HCT116 (cell line): ENCODE measurements around the gene PNLDC1.

ENCODE experiments used
- CEBPB ChIP-seq: IDR thresholded peaks from 2 replicates; pipeline ENCODE4 v1.6.1; 2012; ENCODE audit warnings: low read depth
- EZH2 ChIP-seq: fragments of 200-600 bp; sonication (generic); IDR thresholded peaks from 2 replicates; pipeline ENCODE4 v1.6.1; 2017; ENCODE audit warnings: antibody characterized with exemption, mixed run types
- FOSL1 ChIP-seq: IDR thresholded peaks from 2 replicates; pipeline ENCODE4 v1.6.1; 2012; ENCODE audit warnings: low read depth
- POLR2A ChIP-seq: IDR thresholded peaks from 2 replicates; pipeline ENCODE4 v1.7.0; 2011; ENCODE audit warnings: borderline replicate concordance; ENCODE audit not compliant: insufficient read depth, insufficient read length; ENCODE audit errors: extremely low read depth
- RAD21 ChIP-seq: IDR thresholded peaks from 2 replicates; pipeline ENCODE4 v1.6.1; 2012; ENCODE audit warnings: low read depth, mild to moderate bottlenecking
- SP1 ChIP-seq: IDR thresholded peaks from 2 replicates; pipeline ENCODE4 v1.6.1; 2012; ENCODE audit warnings: low read depth
- ZFX ChIP-seq: fragments of 450-650 bp; IDR thresholded peaks from 2 replicates; pipeline ENCODE4 v1.6.1; 2017
- TF ChIP-seq, protein P1 (sequence below), 3 experiments: fragments of 200-600 bp in 1 of 3; sonication (generic) in 1 of 3; IDR thresholded peaks in 2 of 3; conservative IDR thresholded peaks in 1 of 3; 2 replicates each; pipeline ENCODE4 v1.5.1; 2012 to 2017; ENCODE audit warnings: low read depth in 2 of 3, low read length in 2 of 3, antibody characterized with exemption in 1 of 3, borderline replicate concordance in 1 of 3, control low read depth in 1 of 3, mild to moderate bottlenecking in 1 of 3, mixed read lengths in 1 of 3, mixed run types in 1 of 3, moderate library complexity in 1 of 3; ENCODE audit not compliant: insufficient read depth in 1 of 3
- TF ChIP-seq, protein P2 (sequence below): IDR thresholded peaks from 2 replicates; pipeline ENCODE4 v1.6.1; 2012; ENCODE audit warnings: low read depth

DNA sequence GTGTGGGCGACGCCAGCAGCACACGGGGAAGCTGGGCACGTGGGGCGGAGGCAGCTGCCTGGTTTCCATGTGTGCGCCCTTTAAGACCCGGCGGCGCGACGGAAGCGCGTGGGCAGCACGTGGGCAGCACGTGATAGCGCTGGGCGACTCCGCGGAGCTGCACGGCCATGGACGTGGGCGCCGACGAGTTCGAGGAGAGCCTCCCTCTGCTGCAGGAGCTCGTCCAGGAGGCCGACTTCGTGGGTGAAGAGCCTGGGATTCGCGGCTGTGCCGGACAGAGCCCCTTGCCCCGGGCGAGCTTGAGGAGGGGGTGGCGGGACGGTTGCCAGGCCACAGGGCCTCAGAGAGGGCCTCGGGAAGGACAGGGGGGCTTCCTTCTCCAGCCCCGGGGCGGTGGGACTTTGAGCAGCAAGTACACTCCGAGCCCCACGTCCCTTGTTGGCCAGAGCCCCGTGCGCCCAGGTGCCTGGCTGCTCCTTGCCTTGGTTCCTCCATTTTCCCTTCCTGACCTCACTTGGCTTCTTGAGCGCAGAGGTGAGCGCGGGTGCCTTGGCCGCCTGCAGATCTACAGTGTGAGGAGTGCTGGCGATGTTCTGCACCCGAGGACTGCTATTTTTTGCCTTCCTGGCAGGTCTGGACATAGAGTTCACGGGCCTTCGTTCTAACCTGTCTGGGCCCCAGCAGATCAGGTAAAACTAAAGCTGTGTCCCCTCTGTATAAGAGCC, at the start of gene PNLDC1:
- TF ChIP-seq EZH2 (no peak), CEBPB (no peak), SP1 (no peak), ZFX (no peak), RAD21 (no peak), POLR2A (no peak), FOSL1 (no peak)
- TF ChIP-seq, protein P1, sequence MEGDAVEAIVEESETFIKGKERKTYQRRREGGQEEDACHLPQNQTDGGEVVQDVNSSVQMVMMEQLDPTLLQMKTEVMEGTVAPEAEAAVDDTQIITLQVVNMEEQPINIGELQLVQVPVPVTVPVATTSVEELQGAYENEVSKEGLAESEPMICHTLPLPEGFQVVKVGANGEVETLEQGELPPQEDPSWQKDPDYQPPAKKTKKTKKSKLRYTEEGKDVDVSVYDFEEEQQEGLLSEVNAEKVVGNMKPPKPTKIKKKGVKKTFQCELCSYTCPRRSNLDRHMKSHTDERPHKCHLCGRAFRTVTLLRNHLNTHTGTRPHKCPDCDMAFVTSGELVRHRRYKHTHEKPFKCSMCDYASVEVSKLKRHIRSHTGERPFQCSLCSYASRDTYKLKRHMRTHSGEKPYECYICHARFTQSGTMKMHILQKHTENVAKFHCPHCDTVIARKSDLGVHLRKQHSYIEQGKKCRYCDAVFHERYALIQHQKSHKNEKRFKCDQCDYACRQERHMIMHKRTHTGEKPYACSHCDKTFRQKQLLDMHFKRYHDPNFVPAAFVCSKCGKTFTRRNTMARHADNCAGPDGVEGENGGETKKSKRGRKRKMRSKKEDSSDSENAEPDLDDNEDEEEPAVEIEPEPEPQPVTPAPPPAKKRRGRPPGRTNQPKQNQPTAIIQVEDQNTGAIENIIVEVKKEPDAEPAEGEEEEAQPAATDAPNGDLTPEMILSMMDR (IDR thresholded peaks at IDR 0.05 in 2 of 3, conservative IDR thresholded peaks at IDR 0.05 in 1 of 3; ENCODE audit: borderline replicate concordance in 1 of 3, insufficient read depth in 1 of 3, low read depth in 2 of 3, low read length in 2 of 3) = no peak
- TF ChIP-seq, protein P2, sequence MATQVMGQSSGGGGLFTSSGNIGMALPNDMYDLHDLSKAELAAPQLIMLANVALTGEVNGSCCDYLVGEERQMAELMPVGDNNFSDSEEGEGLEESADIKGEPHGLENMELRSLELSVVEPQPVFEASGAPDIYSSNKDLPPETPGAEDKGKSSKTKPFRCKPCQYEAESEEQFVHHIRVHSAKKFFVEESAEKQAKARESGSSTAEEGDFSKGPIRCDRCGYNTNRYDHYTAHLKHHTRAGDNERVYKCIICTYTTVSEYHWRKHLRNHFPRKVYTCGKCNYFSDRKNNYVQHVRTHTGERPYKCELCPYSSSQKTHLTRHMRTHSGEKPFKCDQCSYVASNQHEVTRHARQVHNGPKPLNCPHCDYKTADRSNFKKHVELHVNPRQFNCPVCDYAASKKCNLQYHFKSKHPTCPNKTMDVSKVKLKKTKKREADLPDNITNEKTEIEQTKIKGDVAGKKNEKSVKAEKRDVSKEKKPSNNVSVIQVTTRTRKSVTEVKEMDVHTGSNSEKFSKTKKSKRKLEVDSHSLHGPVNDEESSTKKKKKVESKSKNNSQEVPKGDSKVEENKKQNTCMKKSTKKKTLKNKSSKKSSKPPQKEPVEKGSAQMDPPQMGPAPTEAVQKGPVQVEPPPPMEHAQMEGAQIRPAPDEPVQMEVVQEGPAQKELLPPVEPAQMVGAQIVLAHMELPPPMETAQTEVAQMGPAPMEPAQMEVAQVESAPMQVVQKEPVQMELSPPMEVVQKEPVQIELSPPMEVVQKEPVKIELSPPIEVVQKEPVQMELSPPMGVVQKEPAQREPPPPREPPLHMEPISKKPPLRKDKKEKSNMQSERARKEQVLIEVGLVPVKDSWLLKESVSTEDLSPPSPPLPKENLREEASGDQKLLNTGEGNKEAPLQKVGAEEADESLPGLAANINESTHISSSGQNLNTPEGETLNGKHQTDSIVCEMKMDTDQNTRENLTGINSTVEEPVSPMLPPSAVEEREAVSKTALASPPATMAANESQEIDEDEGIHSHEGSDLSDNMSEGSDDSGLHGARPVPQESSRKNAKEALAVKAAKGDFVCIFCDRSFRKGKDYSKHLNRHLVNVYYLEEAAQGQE = no peak
